ENCODE results near the gene GUCA2A. TPM values are rescaled to one million over a fixed set of nuclear protein-coding genes. Genes with fewer than 3 reads are reported as not detected.

GUCA2A gene
- total and polyA plus RNA-seq, 2 of the 4 experiments (the other 2 are of a cell fraction), result not detected

- Histone ChIP-seq H3K27ac (ENCODE audit: insufficient read depth, low read length) (no peak overlapping the region), H2AK5ac (ENCODE audit: low read depth, low read length) (no peak overlapping the region), H3K36me3 (ENCODE audit: control insufficient read depth, insufficient read depth, low read length) (peaks cover 9% of the 10 kb centered on the region), H3K9me1 (ENCODE audit: insufficient read depth, low read length) (peaks cover 3% of the 10 kb centered on the region; the same call in 1 of the 2 replicates), H2BK5ac (ENCODE audit: low read depth, low read length, poor library complexity, severe bottlenecking) (no peak overlapping the region), H3K56ac (ENCODE audit: extremely low read depth, insufficient read depth, low read length) (no peak overlapping the region), H4K5ac (ENCODE audit: low read depth, low read length) (no peak overlapping the region), H3K4ac (ENCODE audit: low read depth, low read length) (no peak overlapping the region), H3K18ac (ENCODE audit: low read depth, low read length) (no peak overlapping the region), H3K27me3 (ENCODE audit: control insufficient read depth, insufficient read depth, low read length) (no peaks in the 10 kb centered on the region), H3K4me2 (ENCODE audit: low read depth, low read length) (no peak overlapping the region), H2BK120ac (ENCODE audit: low read depth, low read length) (no peak overlapping the region), H2BK20ac (ENCODE audit: low read depth, low read length) (no peak overlapping the region), H4K20me1 (ENCODE audit: insufficient read depth, low read length) (no peaks in the 10 kb centered on the region; the same call in 1 of the 2 replicates), H3K4me1 (ENCODE audit: control insufficient read depth, insufficient read depth, low read length) (no peaks in the 10 kb centered on the region), H3K14ac (replicated peaks; ENCODE audit: low read depth, low read length) (no peak overlapping the region), H3K4me3 (ENCODE audit: insufficient read depth, low read depth, low read length) (no peak overlapping the region), H4K91ac (ENCODE audit: insufficient read depth, low read depth, low read length) (no peak overlapping the region), H3K9me3 (ENCODE audit: control insufficient read depth, insufficient read depth, low read length) (no peaks in the 10 kb centered on the region), H3K9ac (ENCODE audit: low read depth, low read length) (no peak overlapping the region), H2AK9ac (replicated peaks; ENCODE audit: low read depth, low read length, poor library complexity) (no peak overlapping the region), H2AFZ (replicated peaks; ENCODE audit: low read length, poor library complexity) (no peak overlapping the region), H3K23ac (ENCODE audit: low read depth, low read length) (no peak overlapping the region), H3K79me1 (ENCODE audit: low read depth in 1 of 2, low read length in 2 of 2) (peaks cover 3 to 5% of the 10 kb centered on the region in 2 experiments; a peak in 3 of 4 replicates), H2BK15ac (ENCODE audit: low read depth, low read length) (no peak overlapping the region), H4K8ac (ENCODE audit: low read depth in 2 of 2, low read length in 2 of 2) (no peak overlapping the region)
- 80% methylated on average over 1 of the region's 6 CpGs; no CpG with 5 or more reads in 1 of the 2 experiments for WGBS, 2 experiments (ENCODE audit: extremely low coverage in 2 of 2, insufficient read length in 1 of 2)
- no TSS peak for BruUV-seq (replicated peaks)
- TF ChIP-seq MAZ (IDR thresholded peaks at IDR 0.05; ENCODE audit: borderline replicate concordance, low read depth, low read length) (no peak), CTCF (conservative IDR thresholded peaks at IDR 0.05; ENCODE audit: low read depth, low read length) (no peak), MAFK (IDR thresholded peaks at IDR 0.05; ENCODE audit: low read depth, low read length) (no peak), NFE2L2 (IDR thresholded peaks at IDR 0.05; ENCODE audit: low read depth, low read length) (no peak), RFX5 (IDR thresholded peaks at IDR 0.05; ENCODE audit: low read depth, low read length) (no peak), BHLHE40 (IDR thresholded peaks at IDR 0.05; ENCODE audit: low read depth, low read length) (no peak), FOS (IDR thresholded peaks at IDR 0.05; ENCODE audit: low read depth, low read length) (no peak), POLR2A (IDR thresholded peaks at IDR 0.05; ENCODE audit: low read depth, low read length) (no peak), SMC3 (IDR thresholded peaks at IDR 0.05; ENCODE audit: low read depth, low read length) (no peak)
- dilution Hi-C loops (cut with HindIII; ENCODE audit: low sequenced_read_pairs, unreplicated experiment), result no loop called here
- ChIA-PET CTCF (no interaction called here), POLR2A (ENCODE audit: unreplicated experiment) (no interaction called here)
- in situ Hi-C loops (cut with MboI; ENCODE audit: low sequenced_read_pairs), result no loop called here
- ATAC-seq (ENCODE audit: low read depth), result no peak
- DNase-seq, result peak; percentile 39
- intact Hi-C loops (cut with micrococcal nuclease), result loop anchor here (5.0 kb wide), 1 partner anchor 142 kb away; no protein-coding TSS in a partner anchor
Measured at GRCh38 chr1:42189931-42190853, 25.6 kb upstream of the GUCA2A start.

All from IMR-90 (cell line).